ENCODE measurements around the gene ITGA3.

Gene ITGA3

GRCh38 chr17:50072925-50073324, 17.0 kb downstream of the ITGA3 start:
- TF ChIP-seq, protein P1, sequence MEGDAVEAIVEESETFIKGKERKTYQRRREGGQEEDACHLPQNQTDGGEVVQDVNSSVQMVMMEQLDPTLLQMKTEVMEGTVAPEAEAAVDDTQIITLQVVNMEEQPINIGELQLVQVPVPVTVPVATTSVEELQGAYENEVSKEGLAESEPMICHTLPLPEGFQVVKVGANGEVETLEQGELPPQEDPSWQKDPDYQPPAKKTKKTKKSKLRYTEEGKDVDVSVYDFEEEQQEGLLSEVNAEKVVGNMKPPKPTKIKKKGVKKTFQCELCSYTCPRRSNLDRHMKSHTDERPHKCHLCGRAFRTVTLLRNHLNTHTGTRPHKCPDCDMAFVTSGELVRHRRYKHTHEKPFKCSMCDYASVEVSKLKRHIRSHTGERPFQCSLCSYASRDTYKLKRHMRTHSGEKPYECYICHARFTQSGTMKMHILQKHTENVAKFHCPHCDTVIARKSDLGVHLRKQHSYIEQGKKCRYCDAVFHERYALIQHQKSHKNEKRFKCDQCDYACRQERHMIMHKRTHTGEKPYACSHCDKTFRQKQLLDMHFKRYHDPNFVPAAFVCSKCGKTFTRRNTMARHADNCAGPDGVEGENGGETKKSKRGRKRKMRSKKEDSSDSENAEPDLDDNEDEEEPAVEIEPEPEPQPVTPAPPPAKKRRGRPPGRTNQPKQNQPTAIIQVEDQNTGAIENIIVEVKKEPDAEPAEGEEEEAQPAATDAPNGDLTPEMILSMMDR (IDR thresholded peaks at IDR 0.05; ENCODE audit: insufficient read depth, low read length, missing control alignments), result no peak
- ChIA-PET CTCF (interaction anchor here (0.7 to 10.8 kb wide), 7 partner anchors 9 to 45 kb away, joined by 3 to 91 read pairs (median 6); partner anchors contain the start of gene ITGA3), POLR2A (no interaction called here)
- no peak overlapping the region for H3K4me3 ChIP-seq (ENCODE audit: low read depth, low read length)
- DNase-seq (ENCODE audit: low read depth, low spot score), result no peak

DNA sequence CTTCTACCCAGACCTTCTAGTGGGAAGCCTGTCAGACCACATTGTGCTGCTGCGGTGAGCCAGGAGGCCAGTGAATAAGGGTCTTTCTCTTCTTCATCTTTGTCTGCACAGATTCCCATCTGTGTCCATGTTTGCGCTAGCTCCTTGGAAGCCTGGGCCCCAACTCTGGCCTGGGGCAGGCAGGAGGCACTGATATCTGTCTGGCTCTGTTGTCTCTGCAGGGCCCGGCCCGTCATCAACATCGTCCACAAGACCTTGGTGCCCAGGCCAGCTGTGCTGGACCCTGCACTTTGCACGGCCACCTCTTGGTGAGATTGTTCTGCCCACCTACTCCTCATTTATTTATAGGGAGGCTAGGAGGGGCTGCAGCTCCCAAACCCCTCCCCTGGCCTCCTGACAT, 18.3 kb downstream of the ITGA3 start:
- DNase-seq (ENCODE audit: low read depth, low spot score), result no peak
- TF ChIP-seq, protein P1 (IDR thresholded peaks at IDR 0.05; ENCODE audit: insufficient read depth, low read length, missing control alignments), result no peak
- no peak overlapping the region for H3K4me3 ChIP-seq (ENCODE audit: low read depth, low read length)
- CTCF ChIA-PET, result interaction anchor here (1.9 to 10.8 kb wide), 5 partner anchors 13 to 47 kb away, joined by 5 to 91 read pairs (median 14); partner anchors contain the start of gene ITGA3
- POLR2A ChIA-PET, result interaction anchor here (0.7 kb wide), 1 partner anchor 8 kb away, joined by 3 read pairs; no protein-coding TSS in a partner anchor

DNA sequence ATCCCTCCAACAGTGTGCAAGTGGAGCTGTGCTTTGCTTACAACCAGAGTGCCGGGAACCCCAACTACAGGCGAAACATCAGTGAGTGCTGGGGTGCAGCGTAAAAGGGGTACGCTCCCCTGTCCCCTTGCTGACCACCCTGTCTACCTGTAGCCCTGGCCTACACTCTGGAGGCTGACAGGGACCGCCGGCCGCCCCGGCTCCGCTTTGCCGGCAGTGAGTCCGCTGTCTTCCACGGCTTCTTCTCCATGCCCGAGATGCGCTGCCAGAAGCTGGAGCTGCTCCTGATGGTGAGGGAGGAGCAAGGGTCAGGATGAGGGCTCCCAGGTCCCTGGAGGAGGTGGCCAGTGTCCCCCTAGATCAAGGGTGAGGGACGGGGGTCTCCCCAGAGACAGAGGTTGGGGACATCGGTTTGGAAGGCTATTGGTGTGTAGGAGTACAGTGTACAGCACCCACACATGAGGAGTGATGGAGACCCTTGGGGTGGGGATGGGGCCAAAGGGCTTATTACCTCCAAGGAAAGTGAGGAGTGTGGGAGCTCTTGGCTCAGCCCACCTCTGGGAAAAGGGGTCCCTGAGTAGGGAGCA, 19.6 kb downstream of the ITGA3 start:
- TF ChIP-seq, protein P1 (IDR thresholded peaks at IDR 0.05; ENCODE audit: insufficient read depth, low read length, missing control alignments), result no peak
- POLR2A ChIA-PET, result no interaction called here
- CTCF ChIA-PET, result interaction anchor here (0.7 to 10.8 kb wide), 7 partner anchors 12 to 86 kb away, joined by 3 to 93 read pairs (median 3); partner anchors contain the start of gene PDK2
- H3K4me3 ChIP-seq (ENCODE audit: low read depth, low read length), result no peak overlapping the region
- DNase-seq (ENCODE audit: low read depth, low spot score), result no peak

DNA sequence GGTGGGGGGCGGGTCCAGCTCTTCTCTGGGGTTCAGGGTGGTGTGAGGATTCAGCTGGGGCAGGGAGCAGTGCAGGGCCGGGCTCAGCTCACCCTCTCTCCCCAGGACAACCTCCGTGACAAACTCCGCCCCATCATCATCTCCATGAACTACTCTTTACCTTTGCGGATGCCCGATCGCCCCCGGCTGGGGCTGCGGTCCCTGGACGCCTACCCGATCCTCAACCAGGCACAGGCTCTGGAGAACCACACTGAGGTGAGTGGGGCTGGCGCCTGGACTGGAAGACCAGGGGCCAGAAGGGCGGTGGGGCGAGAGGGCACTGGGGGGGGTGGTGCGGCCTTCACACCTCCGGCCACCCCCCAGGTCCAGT, 20.3 kb downstream of the ITGA3 start:
- TF ChIP-seq, protein P1 (IDR thresholded peaks at IDR 0.05; ENCODE audit: insufficient read depth, low read length, missing control alignments), result no peak
- POLR2A ChIA-PET, result no interaction called here
- CTCF ChIA-PET, result interaction anchor here (1.2 to 10.8 kb wide), 6 partner anchors 11 to 80 kb away, joined by 3 to 93 read pairs (median 30); partner anchors contain the start of gene PDK2
- H3K4me3 ChIP-seq (ENCODE audit: low read depth, low read length), result no peak overlapping the region
- DNase-seq (ENCODE audit: low read depth, low spot score), result no peak

DNA sequence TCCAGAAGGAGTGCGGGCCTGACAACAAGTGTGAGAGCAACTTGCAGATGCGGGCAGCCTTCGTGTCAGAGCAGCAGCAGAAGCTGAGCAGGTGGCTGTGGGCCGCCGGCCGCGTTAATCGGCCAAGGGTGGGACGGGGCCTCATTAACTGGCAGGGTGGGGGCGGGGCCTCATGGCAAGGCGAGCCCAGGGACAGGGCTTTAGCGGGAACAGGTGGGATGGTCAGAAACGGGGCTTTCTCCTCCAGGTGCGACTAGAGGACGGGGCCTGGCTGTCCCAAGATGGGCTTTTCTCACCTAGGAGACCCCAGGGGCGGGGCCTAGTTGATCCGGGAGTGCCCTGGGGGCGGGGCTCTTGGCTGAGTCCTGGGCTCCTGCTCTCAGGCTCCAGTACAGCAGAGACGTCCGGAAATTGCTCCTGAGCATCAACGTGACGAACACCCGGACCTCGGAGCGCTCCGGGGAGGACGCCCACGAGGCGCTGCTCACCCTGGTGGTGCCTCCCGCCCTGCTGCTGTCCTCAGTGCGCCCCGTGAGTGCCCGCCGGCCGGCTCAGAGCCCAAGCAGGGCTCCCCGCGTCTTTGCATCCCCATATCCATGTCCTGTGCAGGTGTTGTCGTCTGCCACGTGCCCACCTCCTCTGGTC, 20.8 kb downstream of the ITGA3 start:
- H3K4me3 ChIP-seq (ENCODE audit: low read depth, low read length), result no peak overlapping the region
- no peak for DNase-seq (ENCODE audit: low read depth, low spot score)
- POLR2A ChIA-PET, result no interaction called here
- CTCF ChIA-PET, result interaction anchor here (1.8 to 10.8 kb wide), 6 partner anchors 11 to 79 kb away, joined by 3 to 93 read pairs (median 36); partner anchors contain the start of gene PDK2
- TF ChIP-seq, protein P1 (IDR thresholded peaks at IDR 0.05; ENCODE audit: insufficient read depth, low read length, missing control alignments), result no peak

GRCh38 chr17:50078430-50078829, 22.5 kb downstream of the ITGA3 start:
- ChIA-PET CTCF (interaction anchor here (0.8 to 10.8 kb wide), 9 partner anchors 9 to 219 kb away, joined by 3 to 93 read pairs (median 5); partner anchors contain the start of gene PDK2), POLR2A (interaction anchor here (0.8 kb wide), 1 partner anchor 15 kb away, joined by 4 read pairs; no protein-coding TSS in a partner anchor)
- DNase-seq (ENCODE audit: low read depth, low spot score), result no peak
- H3K4me3 ChIP-seq (ENCODE audit: low read depth, low read length), result no peak overlapping the region
- TF ChIP-seq, protein P1 (IDR thresholded peaks at IDR 0.05; ENCODE audit: insufficient read depth, low read length, missing control alignments), result no peak
